Endothelial cell of umbilical vein (primary cell): ENCODE measurements around the gene ZBTB48. TPM values are rescaled to one million over a fixed set of nuclear protein-coding genes. Genes with fewer than 3 reads are reported as not detected.

Experiments used
- BruUV-seq: library from RNA; stranded (reverse); fragments of 400-500 nt; replicated peaks from 2 replicates; lab custom pipeline; 2021; lab: Mats Ljungman, UMichigan
- CTCF ChIA-PET: fragments of 300-600, 350-600 bp; sonication (Branson Sonifier 250); formaldehyde crosslinking; loops from one replicate; lab custom pipeline; 2021; ENCODE audit warnings: antibody characterized with exemption, inconsistent platforms; lab: Charles Lee
- POLR2A ChIA-PET: fragments of 300-600, 350-600 bp; sonication (Branson Sonifier 250); formaldehyde crosslinking; loops from one replicate; lab custom pipeline; 2021; ENCODE audit warnings: antibody characterized with exemption, inconsistent platforms; lab: Charles Lee
- DNase-seq: peaks from one replicate; pipeline ENCODE4 v3.0.0-alpha.2; 2011; ENCODE audit warnings: low read depth, low spot score
- FAIRE-seq: peaks from 2 replicates; lab custom pipeline; 2011; peaks lifted over from hg19 to GRCh38; lab: Jason Lieb, UNC
- H2AFZ ChIP-seq: 2 replicates; pipeline ENCODE4 v1.6.0; 2012; ENCODE audit warnings: low read depth, low read length, control low read depth, inconsistent platforms
- H3K27ac ChIP-seq: 2 replicates; pipeline ENCODE4 v1.5.1; 2011; ENCODE audit warnings: low read depth, mild to moderate bottlenecking, control low read depth, low read length, moderate library complexity; ENCODE audit not compliant: insufficient read depth
- H3K27me3 ChIP-seq, 2 experiments: 2 replicates each; pipeline versions ENCODE4 v1.6.0 to v1.6.1; 2011; ENCODE audit warnings: low read length in 2 of 2, mixed read lengths in 1 of 2; ENCODE audit not compliant: control insufficient read depth in 2 of 2, insufficient read depth in 2 of 2
- H3K36me3 ChIP-seq, 2 experiments: 2 replicates in 1 of 2; 3 replicates in 1 of 2; pipeline ENCODE4 v1.5.1; 2011; ENCODE audit warnings: low read length in 2 of 2, mild to moderate bottlenecking in 1 of 2, moderate library complexity in 1 of 2; ENCODE audit not compliant: control insufficient read depth in 2 of 2, insufficient read depth in 2 of 2; ENCODE audit errors: extremely low read depth in 1 of 2
- H3K4me1 ChIP-seq: 3 replicates; pipeline ENCODE4 v1.5.1; 2011; ENCODE audit warnings: mild to moderate bottlenecking, low read length; ENCODE audit not compliant: control insufficient read depth, insufficient read depth; ENCODE audit errors: extremely low read depth
- H3K4me2 ChIP-seq: 2 replicates; pipeline ENCODE4 v1.6.1; 2011; ENCODE audit warnings: low read length, control low read depth, mixed read lengths; ENCODE audit not compliant: insufficient read depth
- H3K4me3 ChIP-seq, 3 experiments: fragments of 200-600 bp in 1 of 3; sonication (generic), shearing (Covaris generic) in 1 of 3; replicated peaks in 1 of 3; 2 replicates each; pipeline ENCODE4 v1.5.1; 2011 to 2016; ENCODE audit warnings: control low read depth in 3 of 3, low read length in 3 of 3, mild to moderate bottlenecking in 2 of 3, inconsistent platforms in 1 of 3, low read depth in 1 of 3, moderate library complexity in 1 of 3; ENCODE audit not compliant: insufficient read depth in 1 of 3
- H3K79me2 ChIP-seq: 2 replicates; pipeline ENCODE4 v1.6.0; 2012; ENCODE audit warnings: low read length, inconsistent platforms; ENCODE audit not compliant: control insufficient read depth, insufficient read depth
- H3K9ac ChIP-seq: replicated peaks from 2 replicates; pipeline ENCODE3; 2011; ENCODE audit warnings: low read length, control low read depth; ENCODE audit not compliant: insufficient read depth; ENCODE audit errors: extremely low read depth
- H3K9me1 ChIP-seq: replicated peaks from 3 replicates; pipeline ENCODE4 v1.6.0; 2011; ENCODE audit warnings: mild to moderate bottlenecking, low read length; ENCODE audit not compliant: control insufficient read depth, insufficient read depth; ENCODE audit errors: extremely low read depth
- H3K9me3 ChIP-seq: replicated peaks from 2 replicates; pipeline ENCODE4 v1.5.1; 2012; ENCODE audit warnings: low read length, inconsistent platforms; ENCODE audit not compliant: control insufficient read depth, insufficient read depth
- H4K20me1 ChIP-seq: replicated peaks from 2 replicates; pipeline ENCODE3; 2011; ENCODE audit warnings: mild to moderate bottlenecking, low read length; ENCODE audit not compliant: control insufficient read depth, insufficient read depth; ENCODE audit errors: extremely low read depth
- CTCF ChIP-seq, 2 donors: IDR thresholded peaks; 1 replicate in 1 of 2; 2 replicates in 1 of 2; pipeline ENCODE4 v1.5.1; 2011; ENCODE audit warnings: low read length in 2 of 2, mild to moderate bottlenecking in 2 of 2, moderate library complexity in 2 of 2, control low read depth in 1 of 2, inconsistent platforms in 1 of 2, low read depth in 1 of 2; ENCODE audit not compliant: insufficient read depth in 1 of 2; ENCODE audit errors: extremely low read depth in 1 of 2
- EZH2 ChIP-seq: IDR thresholded peaks from 2 replicates; pipeline ENCODE4 v1.6.1; 2012; ENCODE audit warnings: borderline replicate concordance, low read depth, mild to moderate bottlenecking, moderate library complexity, low read length, inconsistent platforms; ENCODE audit not compliant: severe bottlenecking
- FOS ChIP-seq: IDR thresholded peaks from 2 replicates; pipeline ENCODE4 v1.6.1; 2011; ENCODE audit warnings: mild to moderate bottlenecking, low read length, moderate library complexity, borderline replicate concordance; ENCODE audit not compliant: insufficient read depth
- GATA2 ChIP-seq: IDR thresholded peaks from 2 replicates; pipeline ENCODE4 v1.7.0; 2011; ENCODE audit warnings: low read depth, mild to moderate bottlenecking, moderate library complexity, mixed read lengths, low read length; ENCODE audit not compliant: insufficient read length, insufficient read depth
- JUN ChIP-seq: IDR thresholded peaks from 2 replicates; pipeline ENCODE4 v1.6.1; 2011; ENCODE audit warnings: borderline replicate concordance, low read depth; ENCODE audit not compliant: insufficient read length, insufficient read depth
- MAX ChIP-seq: IDR thresholded peaks from 2 replicates; pipeline ENCODE4 v1.6.1; 2011; ENCODE audit not compliant: insufficient read depth, insufficient read length
- MYC ChIP-seq: IDR thresholded peaks from one replicate; pipeline ENCODE4 v1.6.1; 2011; ENCODE audit warnings: mild to moderate bottlenecking, low read depth, low read length
- POLR2A ChIP-seq: IDR thresholded peaks from 2 replicates; pipeline ENCODE4 v1.6.1; 2012; ENCODE audit warnings: low read depth, mild to moderate bottlenecking, control low read depth, low read length
- POLR2AphosphoS5 ChIP-seq: IDR thresholded peaks from 2 replicates; pipeline ENCODE4 v1.6.1; 2012; ENCODE audit warnings: low read depth, mild to moderate bottlenecking, control low read depth, low read length, moderate library complexity; ENCODE audit not compliant: insufficient read depth
- dilution Hi-C: fragments of 300-500 bp; cut with MboI; formaldehyde crosslinking; loops from one replicate; pipeline ENCODE4 v1.15.0; 2019; ENCODE audit warnings: low sequenced_read_pairs; ENCODE audit not compliant: extremely low pct_ligation_motif_present
- intact Hi-C: fragments of 100-400 bp; cut with micrococcal nuclease; formaldehyde crosslinking; loops from one replicate; pipeline ENCODE4 v1.10.0; 2022
- polyA plus RNA-seq, 4 experiments: library from polyadenylated mRNA; depleted of rRNA in 3 of 4; stranded (reverse) in 3 of 4; unstranded in 1 of 4; fragments of >200 nt; gene quantifications; 2 replicates each; pipeline versions ENCODE4 v1.2.1 to v1.2.3, GENCODE V29; 2011 to 2012; ENCODE audit warnings: missing spikeins in 1 of 4
- total RNA-seq: library from RNA; stranded (reverse); gene quantifications from 2 replicates; pipeline ENCODE4 v1.2.3, GENCODE V29; 2021

Gene ZBTB48
- total and polyA plus RNA-seq, 2 donors (not counting 3 experiments of a cell fraction or from before 2014, with no cell fraction given) = 20.9 to 25.1 TPM

DNA sequence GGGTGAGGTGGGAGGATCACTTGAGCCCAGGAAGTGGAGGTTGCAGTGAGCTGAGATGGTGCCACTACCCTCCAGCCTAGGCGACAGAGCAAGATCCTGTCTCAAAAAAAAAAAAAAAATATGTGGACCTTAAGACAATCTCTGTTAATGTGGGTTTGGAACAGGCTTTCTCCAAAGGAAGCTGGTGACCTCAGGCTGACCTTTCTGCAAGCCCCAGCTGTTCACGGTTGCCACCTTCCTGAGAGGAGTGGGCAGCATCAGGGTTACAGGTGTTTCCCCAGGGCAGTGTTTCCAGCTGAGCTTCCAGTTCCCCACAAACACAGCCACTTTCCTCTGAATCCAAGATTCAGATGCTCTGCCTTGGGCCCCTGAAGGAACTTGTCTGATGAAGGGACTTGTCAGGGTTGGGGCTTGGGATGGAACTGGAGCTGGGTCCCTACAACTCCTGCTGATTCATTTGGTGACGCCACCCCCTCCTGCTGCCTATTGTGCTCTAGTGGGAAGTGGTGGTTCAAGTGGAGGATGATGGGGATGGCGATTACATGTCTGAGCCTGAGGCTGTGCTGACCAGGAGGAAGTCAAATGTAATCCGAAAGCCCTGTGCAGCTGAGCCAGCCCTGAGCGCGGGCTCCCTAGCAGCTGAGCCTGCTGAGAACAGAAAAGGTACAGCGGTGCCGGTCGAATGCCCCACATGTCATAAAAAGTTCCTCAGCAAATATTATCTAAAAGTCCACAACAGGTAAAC lies 1.9 kb downstream of the ZBTB48 start:
- no peak overlapping the region for H3K4me3 ChIP-seq
- H3K27ac ChIP-seq = no peak overlapping the region
- no TSS peak for BruUV-seq
- H3K9me3 ChIP-seq = no peaks in the 10 kb centered on the region
- no peak for FAIRE-seq
- TF ChIP-seq JUN = no peak
- no peak for TF ChIP-seq MYC
- no peak for TF ChIP-seq MAX
- TF ChIP-seq POLR2AphosphoS5 = no peak
- TF ChIP-seq CTCF (IDR thresholded peaks at IDR 0.05; ENCODE audit: extremely low read depth in 1 of 2, insufficient read depth in 1 of 2, low read depth in 1 of 2, low read length in 2 of 2) = no peak
- TF ChIP-seq FOS = no peak
- no peak for TF ChIP-seq POLR2A
- no peak for TF ChIP-seq EZH2
- no peak for TF ChIP-seq GATA2
- no peak overlapping the region for H2AFZ ChIP-seq
- H3K27me3 ChIP-seq = no peaks in the 10 kb centered on the region
- H3K79me2 ChIP-seq = peaks cover 11% of the 10 kb centered on the region
- H3K9ac ChIP-seq = no peak overlapping the region
- POLR2A ChIA-PET = no interaction called here
- no peaks in the 10 kb centered on the region for H3K36me3 ChIP-seq
- dilution Hi-C loops = no loop called here
- peaks cover 14% of the 10 kb centered on the region for H3K4me1 ChIP-seq
- no peak overlapping the region for H3K4me2 ChIP-seq
- intact Hi-C loops = no loop called here
- CTCF ChIA-PET = interaction anchor here (0.7 to 0.9 kb wide), 2 partner anchors 27 to 31 kb away, joined by 3 read pairs; partner anchors contain the start of gene NOL9
- DNase-seq = no peak
- H4K20me1 ChIP-seq = no peaks in the 10 kb centered on the region
- no peaks in the 10 kb centered on the region for H3K9me1 ChIP-seq
